CD4-positive, alpha-beta T cell treated with Interferon gamma for 1 hour (primary cell): ENCODE data around the gene APELA.
"Not testable (repeated sequence)": the region's sequence is repeated elsewhere in the genome, so short reads cannot be mapped to it uniquely, and the experiment has no call there.

Experiments used
- DNase-seq: peaks from one replicate; pipeline ENCODE4 v3.0.0-alpha.2; 2020

APELA gene, protein sequence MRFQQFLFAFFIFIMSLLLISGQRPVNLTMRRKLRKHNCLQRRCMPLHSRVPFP

DNA sequence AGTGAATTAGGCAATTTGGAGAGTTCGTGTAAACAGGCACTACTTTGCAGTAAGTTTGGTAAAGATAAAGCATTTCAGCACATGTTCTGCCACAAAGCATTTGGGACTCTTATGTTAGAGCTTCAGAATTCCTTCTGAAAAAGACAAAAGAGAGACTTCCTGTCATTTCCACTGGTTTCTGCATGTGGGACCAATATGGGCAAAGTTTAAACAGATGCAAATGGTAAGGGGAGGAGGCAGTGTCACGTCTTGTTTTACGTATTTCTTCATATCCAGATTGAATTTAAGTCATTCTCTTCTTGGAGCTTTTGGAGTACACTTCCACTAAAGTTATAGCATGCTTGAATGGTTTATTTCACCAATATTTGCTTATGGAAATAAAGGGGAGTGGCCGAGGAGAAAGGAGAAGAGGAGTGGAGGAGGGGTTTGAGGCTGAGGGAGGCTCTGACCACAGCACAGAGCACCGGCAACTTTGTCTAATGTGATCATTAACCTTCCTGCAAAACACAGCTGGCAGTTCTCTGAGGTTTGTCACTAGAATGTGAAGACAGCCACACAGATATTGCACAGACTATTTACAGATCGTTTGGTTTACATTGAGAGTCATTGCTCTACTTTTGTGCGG is at the start of gene APELA:
Gene APELA, plus strand, starts transcription at position 479 of the 625 bp plus-strand sequence. CDS start 154 bp downstream, outside the sequence.
- DNase-seq: no peak

GRCh38 chr4:164828955-164829354 is 48.0 kb upstream of the APELA start:
- DNase-seq: no peak

DNA sequence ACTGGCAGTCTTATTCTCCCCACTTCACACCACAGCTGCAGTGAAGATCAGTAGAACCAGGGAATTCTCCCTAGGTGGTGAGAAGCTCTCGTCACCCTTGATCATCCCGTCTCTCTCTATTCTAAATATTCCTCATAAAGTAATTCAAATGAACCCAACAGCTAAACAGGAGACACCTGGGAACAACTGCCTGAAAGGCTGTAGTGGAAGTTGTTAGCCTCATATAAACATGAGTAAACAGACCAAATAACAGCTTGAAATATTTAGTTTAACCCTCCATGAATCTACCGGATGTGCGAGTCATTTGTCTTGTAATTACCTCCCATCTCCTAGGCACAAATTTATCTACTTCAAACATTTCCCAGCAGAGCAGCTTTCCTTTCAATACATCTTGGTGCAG is 30.4 kb upstream of the APELA start:
- DNase-seq: no peak

GRCh38 chr4:164847016-164847415 is 30.0 kb upstream of the APELA start:
- DNase-seq: no peak

GRCh38 chr4:164847967-164848649 is 28.9 kb upstream of the APELA start:
- no peak for DNase-seq

DNA sequence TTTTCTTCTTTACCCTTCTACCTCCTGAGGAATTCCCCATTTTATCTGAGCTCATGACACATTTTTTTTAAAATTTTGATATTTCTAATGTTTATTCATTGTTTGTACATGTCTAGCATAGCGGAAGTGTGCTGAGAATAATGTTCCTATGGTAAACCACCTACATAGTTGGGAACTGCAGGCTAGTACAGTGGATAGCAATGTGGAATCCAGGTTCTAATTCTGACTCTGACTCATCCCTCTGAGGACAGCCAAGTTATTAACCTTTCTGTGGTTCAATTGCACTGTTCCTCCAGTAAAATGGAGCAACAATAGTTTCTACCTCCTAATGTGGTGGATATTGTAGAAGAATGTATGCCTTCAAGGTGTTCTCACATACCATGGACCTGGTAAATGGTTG is 20.6 kb upstream of the APELA start:
- no peak for DNase-seq

DNA sequence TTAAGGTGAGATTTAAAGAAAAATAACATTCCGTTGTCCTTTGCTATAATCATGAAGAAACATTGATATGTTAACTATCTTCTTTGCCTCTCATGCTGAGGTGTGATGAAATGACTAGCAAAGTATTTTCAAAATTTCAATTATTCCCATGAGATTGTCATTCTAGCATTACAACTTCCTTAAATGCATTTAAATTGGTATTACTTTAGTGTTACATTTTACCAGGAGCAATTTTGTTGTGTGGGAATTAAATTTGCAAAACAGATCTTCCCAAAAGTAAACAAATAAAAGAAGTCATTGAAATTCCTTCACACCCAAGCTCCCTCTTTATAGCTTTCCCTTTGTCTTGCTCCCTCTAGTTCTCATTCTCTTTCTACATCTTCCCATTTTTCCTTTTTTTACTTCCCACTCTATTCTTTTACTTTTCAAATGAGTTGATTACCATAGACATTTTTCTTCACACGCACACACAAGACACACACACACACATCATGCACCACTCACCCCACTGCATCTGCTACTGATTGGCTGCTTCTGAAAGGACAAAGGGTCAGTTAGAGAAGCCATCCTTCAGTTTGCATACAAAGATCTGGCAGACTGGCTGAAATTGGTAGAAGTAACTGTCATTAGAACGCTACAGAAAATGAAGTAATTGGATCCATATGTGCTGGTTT is 10.0 kb upstream of the APELA start:
- DNase-seq: no peak

- DNase-seq: no peak
Measured at GRCh38 chr4:164871673-164872072, 5.3 kb upstream of the APELA start.

- no peak for DNase-seq
Measured at GRCh38 chr4:164872481-164872880, 4.5 kb upstream of the APELA start.

- no peak for DNase-seq
Measured at GRCh38 chr4:164874789-164875188, 2.2 kb upstream of the APELA start.

GRCh38 chr4:164880489-164881262 is 3.7 kb downstream of the APELA start:
- DNase-seq: no peak

GRCh38 chr4:164888096-164888715 is 11.2 kb downstream of the APELA start:
- DNase-seq: no peak

GRCh38 chr4:164890691-164891090 is 13.7 kb downstream of the APELA start:
- no peak for DNase-seq

GRCh38 chr4:164892018-164892417 is 15.0 kb downstream of the APELA start:
- DNase-seq: no peak

DNA sequence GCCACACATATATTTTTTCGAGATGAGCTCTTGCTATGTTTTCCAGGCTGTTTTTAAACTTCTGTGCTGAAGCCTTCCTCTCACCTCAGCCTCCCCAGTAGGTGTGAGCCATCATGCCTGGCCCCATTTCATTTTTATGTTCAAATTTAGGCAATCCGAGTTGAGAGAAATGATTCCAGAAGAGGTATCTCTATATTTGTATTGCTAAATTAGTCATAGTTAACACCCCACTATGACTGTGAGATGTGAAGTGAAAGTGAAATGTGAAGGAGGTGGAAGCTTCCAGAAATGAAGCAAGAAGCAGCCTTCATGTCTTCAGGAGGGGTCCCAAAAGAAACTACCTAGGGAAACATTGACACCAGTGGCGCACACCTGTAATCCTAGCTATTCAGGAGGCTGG is 17.7 kb downstream of the APELA start:
- no peak for DNase-seq

GRCh38 chr4:164902608-164903007 is 25.6 kb downstream of the APELA start:
- no peak for DNase-seq

DNA sequence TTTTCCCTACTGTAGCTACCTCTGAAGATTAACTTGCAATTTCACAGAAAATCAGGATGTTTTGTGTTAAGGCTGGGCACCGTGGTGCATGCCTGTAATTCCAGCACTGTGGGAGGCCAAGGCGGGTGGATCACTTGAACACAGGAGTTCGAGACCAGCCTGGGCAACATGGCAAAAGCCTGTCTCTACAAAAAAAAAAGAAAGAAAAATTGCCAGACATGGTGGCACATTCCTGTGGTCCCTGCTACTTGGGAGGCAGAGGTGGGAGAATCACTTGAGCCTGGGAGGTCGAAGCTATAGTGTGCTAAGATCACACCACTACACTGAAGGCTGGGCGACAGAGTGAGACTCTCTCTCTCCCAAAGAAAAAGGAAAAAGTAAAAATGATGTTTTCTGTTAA is 27.4 kb downstream of the APELA start:
- DNase-seq: no peak

DNA sequence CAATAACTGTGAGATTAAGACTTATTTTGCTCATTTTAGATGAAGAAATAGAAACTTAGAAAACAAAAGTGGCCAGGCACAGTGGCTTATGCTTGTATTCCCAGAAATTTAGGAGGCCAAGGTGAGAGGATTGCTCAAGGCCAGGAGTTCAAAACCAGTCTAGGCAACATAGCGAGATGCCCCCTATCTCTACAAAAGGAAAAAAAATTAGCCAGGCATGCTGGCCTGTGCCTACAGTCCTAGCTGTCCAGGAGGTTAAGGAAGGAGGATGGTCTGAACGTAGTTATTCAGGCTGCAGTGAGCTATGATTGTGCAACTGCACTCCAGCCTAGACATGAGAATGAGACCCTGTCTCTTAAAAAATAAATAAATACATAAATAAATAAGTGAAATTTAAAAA is 28.0 kb downstream of the APELA start:
- no peak for DNase-seq

DNA sequence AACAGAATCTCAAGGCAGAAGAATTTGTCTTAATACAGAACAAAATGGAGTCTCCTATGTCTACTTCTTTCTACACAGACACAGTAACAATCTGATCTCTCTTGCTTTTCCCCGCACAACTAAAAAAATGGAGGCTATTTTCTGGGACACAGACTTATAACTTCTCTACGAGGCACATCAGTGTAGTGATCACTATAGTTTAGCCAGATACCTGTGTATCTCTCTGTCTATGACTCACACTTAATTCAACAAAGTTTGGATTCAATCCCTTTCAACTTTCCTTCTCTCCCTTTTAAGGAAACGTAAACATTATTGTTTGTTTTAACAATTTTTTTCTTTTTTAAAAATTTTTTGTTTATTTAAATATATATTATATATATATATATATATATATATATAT is 29.4 kb downstream of the APELA start:
- DNase-seq: no peak

GRCh38 chr4:164913506-164913905 is 36.5 kb downstream of the APELA start:
- not testable (repeated sequence) for DNase-seq

DNA sequence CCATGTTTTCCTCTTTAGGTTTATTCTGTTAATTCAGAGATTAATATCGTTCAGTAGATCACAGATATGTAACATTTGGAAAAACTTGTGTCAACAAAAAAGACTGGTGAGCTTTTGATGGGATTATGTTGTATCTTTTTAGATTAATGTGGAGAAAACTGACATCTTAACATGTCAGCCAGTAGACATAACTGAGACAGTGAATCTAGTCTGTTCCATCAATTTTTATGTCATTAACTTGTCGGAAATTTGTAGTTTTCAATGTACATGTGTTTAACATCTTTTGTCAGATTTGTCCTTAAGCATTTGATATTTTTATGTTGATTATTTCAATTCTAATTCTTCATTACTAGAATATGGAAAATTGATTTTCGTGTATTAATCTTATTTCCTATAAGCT is 42.0 kb downstream of the APELA start:
- DNase-seq: no peak

- no peak for DNase-seq
Measured at GRCh38 chr4:164924670-164925238, 47.8 kb downstream of the APELA start.

GRCh38 chr4:164926301-164926700 is 49.3 kb downstream of the APELA start:
- DNase-seq: no peak
